NCI-H128 (cell line): ENCODE data around the gene SPAG5.
A peak's percentile ranks its signal among the peaks of the same experiment; 100 is the strongest.

Source experiments
- DNase-seq: peaks from one replicate; lab custom pipeline; 2025; ENCODE audit not compliant: unreplicated experiment; lab: John Stamatoyannopoulos, UW

Gene SPAG5

DNA sequence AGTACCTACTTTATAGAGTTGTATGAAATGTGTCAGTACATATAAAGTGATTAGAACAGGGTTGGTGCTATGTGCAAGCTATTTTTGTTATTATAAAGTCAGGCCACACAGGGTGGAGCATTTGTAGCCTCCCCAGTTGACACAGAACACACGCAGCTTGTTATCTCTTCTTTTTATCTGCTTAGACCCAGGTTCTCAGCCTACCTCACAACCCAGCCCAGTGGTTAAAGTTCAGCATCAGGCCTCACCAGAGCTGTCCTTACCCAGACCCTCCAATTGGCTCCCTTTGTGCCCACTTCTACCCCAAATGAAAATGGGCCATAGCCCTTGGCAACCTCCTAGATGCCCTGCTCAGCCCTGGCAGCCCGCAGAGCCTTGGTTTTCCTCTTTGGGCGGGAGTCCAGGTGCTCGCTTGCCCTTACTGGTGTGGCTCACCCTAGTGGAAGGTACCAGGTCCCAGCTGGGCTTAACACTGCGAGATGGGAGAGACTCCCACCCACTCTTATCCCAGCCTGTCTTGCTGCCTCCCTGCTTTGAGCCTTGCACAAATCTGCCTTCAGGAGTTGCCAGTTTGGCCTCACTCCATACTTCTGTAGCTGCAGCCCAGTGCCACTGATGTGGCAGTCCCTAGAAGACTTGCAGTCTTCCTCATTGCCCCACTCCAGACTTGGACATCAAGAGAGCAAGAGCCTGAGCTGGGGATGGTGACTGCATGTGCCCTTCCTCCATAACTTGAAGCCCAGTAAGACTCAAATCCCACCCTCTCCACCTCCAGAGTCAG lies 26.4 kb downstream of the SPAG5 start:
- DNase-seq, result no peak

GRCh38 chr17:28571361-28572122 lies 27.3 kb downstream of the SPAG5 start, which contains the start of gene PIGS:
Gene PIGS (minus strand): TSS chr17:28571524. CDS start chr17:28571496, 28 bp downstream.
- peak; percentile 81 for DNase-seq

- no peak for DNase-seq
These were observed 28.0 kb downstream of the SPAG5 start for GRCh38 chr17:28570716-28571360.

DNA sequence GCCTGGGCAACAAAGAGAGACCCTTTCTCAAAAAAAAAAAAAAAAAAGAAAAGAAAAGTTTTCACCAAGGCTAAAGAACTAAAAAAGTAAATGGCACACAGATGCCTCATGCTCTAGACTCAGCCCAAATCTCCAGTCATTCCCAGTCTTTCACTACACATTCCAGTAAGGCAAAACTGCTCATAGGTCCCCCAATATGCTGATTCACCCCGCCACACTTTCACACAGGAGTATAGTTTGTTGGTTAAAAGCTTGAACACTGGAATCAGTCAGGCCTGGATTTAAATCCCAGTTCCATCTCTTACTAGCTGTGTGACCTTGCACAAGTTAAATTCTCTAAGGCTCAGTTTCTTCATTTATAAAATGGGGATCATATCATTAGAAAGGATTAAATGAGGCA lies 29.4 kb downstream of the SPAG5 start:
- DNase-seq, result no peak

- no peak for DNase-seq
These were observed 31.2 kb downstream of the SPAG5 start for GRCh38 chr17:28567604-28568003.

DNA sequence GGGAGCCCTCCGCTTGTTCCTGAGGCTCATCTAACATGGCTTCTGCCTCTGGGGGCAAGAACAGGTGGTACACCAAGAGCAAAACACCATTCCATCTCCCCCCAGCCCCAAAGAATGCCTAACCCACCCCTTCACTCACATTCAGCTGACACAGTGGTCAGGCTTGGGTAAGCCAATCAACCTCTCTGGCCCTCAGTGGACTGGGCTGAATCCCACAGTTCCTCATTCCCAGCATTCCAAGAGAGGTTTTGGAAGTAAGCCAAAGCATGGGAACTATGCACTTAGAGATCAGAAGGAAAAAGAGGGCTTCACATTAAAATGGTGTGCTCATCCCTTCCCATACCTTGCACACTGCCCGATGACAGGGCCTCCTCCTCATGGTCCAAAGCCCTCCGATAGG lies 35.4 kb downstream of the SPAG5 start:
- DNase-seq, result no peak

GRCh38 chr17:28555022-28555421 lies 43.8 kb downstream of the SPAG5 start:
- no peak for DNase-seq

- no peak for DNase-seq
These were observed 44.3 kb downstream of the SPAG5 start for GRCh38 chr17:28554565-28554964.

- DNase-seq, result no peak
These were observed 45.8 kb downstream of the SPAG5 start for GRCh38 chr17:28553000-28553505.

DNA sequence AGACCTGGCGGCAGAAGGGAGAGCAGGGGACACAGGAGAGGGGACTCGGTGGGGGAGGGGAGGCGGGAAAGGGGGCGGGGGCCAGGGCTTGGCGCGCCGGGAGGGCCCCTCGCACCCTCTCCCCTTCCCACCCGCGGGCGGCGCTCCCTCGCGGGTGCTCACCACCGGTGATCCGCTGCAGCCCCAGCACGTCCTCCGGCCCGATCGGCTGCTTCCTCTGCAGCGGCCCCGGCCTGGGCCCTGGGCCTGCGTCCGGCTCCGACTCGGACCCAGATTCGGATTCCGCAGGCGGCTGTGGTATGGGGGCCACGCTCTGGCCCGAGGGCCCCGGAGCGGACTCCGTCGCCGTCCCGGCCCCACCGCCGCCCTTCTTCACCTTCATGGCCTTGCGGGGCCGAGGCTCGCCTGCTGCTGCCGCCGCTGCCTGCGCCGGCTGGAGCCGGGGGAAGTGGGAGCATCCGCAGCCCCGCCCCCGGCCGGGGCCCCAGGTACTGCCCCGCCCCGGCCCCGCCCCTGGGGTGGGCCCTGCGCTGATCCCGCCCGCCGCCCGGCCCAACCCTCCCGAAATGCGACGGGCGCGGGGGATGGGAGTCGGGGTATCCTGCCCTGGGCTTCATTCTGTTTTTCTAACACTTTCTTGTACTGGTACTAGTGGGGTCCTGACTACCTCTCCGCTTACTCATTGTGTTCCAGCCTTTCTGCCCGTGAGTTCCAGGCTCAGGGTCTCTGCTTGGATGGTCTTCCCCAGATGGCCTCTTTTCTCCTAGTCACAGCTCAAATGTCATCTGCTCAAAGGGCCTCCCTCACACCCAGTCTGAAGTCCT lies 46.4 kb downstream of the SPAG5 start, which contains the start of gene UNC119:
TSS of gene UNC119 (minus strand) at position 449 of the 824 bp plus-strand sequence. CDS start at position 382, 67 bp downstream.
- peak; percentile 17 for DNase-seq

DNA sequence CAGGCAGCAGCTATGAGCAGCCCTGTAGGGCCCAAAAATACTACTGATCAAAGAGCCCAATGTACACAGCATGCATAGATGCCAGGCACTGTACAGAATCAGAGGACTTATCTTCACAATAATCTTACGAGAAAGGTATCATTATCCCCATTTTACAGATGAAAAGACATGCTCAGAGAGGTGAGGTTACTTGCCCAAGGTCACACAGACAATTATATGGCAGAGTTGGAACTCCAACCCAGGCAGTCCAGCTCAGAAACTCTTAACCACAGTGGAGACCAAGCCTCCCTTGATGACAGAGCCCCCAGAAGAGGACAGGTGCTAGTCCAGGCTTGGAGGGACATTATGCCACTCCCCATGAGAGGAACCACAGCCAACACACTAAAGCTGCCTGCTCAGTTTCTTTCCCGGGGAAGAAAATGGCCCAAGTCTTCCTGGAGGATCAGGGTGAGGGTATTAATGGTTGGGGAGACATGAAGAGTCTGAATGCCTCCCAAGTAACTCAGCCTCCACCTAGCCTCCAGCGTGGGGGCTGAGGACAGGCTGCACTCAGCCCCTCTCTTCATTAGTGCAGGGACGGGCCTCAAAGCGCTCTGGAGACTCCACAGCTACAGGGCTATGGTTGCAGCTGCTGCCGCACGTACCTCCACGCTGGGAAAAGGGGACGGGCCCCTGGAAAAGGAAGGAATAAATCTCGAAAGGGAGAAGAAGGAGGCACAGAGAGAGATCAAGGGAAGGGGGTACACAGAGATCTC lies 47.2 kb downstream of the SPAG5 start:
- no peak for DNase-seq

- DNase-seq, result no peak
These were observed 48.0 kb downstream of the SPAG5 start for GRCh38 chr17:28550858-28551257.

DNA sequence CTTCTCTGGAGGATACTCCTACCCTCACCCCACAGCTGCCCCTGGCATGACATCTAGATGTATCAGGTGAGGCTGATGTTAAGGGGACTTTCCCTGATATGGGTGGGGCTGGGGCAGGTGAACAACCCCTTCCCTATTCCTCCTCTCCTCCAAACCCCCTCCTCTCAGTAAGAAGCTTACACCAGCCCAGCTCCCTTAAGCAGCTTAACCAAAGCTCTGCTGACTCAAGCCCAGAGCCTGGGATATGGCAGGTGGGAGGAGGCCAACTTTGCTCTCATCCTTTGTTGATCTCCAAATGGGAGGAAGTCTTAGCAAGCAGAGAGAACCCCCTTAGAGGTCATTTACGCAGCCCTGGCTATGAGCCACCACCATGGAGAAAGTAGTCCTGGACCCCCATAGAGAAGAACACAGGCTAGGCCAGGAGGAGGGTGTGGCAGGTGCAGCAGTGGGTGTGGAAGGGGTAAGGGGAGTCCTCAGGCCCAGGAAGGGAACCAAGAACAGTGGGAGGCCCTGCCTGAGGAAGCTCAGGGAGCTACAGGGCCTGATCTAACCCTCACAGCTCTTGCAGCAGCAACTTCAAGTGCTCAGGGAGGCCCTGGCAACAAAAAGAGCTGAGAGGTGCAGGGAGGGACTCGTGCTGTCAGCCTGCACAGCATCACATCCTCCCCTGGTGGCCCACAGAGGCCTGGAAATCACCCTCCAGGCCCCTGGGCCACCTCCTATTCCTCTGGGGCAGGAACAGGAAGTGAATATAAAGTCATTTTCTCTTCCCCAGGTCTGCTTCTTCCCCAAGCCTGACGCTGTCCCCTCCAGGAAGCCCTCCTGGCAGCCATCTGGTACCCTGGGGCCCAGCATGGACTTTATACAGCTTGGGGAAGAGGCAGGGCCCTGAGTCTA lies 49.3 kb downstream of the SPAG5 start:
- no peak for DNase-seq

DNA sequence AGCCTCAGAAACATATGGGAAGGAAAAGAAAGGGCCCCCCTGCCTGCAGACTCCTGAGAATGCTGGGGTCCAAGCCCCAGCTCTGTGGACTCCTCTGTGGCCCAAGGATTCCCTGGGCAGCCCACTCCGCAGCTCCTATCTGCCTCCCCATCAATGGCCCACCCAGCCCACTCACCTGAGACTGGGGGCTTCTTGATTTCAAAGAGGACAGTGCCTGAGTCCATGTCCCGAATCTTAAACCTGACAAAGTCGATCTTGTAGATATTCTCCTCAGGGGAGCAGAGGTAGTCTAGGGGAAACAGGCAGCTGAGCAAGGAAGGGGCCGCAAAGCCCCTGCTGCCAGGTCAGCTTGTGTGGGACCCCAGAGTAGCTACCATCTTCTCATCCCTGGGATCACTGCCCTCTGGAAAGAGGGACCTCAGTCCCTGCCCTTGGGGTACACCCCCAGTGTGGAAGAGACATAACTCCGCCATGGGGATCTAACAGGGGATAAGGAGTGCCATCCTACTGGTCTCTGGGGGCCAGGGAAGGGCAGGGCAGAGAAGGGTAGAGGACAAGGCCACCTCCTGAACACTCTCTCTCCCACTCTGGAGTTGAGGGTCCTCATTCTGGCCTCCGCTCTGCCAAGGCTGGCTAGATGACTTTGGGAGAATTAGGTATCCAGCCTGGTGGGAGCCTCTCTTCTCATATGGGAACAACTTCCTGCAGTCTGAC lies 50.3 kb downstream of the SPAG5 start:
- DNase-seq, result no peak

- no peak for DNase-seq
These were observed 51.0 kb downstream of the SPAG5 start for GRCh38 chr17:28547623-28548416.

- no peak for DNase-seq
These were observed 51.7 kb downstream of the SPAG5 start for GRCh38 chr17:28547096-28547622.

DNA sequence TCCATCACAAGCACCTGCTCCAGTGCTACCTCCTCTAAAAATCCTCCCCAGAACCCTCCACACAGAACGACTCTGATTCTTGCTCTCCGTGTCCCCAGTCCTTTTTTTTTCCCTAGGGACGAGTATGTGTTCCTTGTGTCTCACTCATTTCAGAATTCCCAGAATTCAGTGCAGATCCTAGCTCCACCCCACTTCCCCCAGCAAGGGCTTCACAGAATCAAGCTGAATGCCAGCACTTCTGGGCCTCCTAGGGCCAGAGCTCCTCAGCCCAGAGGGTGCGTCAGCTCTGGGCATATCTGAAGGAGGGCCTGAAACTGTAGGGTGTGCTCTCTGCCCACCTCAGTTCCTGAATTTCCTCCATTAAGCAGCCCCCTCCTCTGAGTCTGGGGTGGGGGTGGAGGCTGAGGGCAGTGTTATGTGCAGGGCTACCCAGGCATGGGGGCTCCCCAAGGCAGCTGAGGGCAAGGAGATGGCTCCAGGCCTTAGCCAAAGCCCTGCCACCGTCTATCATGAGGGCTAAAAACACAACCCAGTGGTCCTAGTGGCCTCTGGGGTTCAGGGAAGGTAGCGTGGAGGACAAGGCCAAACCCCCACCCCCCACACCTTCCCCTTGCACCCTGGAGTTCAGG lies 52.9 kb downstream of the SPAG5 start:
- no peak for DNase-seq
